LNCAP (cell line): ENCODE data around the gene SH3RF3.

Experiments used
- TF ChIP-seq, protein P1 (sequence below): fragments of 450-650 bp; IDR thresholded peaks from 2 replicates; pipeline ENCODE4 v1.5.1; 2017; ENCODE audit warnings: mild to moderate bottlenecking

Gene SH3RF3

DNA sequence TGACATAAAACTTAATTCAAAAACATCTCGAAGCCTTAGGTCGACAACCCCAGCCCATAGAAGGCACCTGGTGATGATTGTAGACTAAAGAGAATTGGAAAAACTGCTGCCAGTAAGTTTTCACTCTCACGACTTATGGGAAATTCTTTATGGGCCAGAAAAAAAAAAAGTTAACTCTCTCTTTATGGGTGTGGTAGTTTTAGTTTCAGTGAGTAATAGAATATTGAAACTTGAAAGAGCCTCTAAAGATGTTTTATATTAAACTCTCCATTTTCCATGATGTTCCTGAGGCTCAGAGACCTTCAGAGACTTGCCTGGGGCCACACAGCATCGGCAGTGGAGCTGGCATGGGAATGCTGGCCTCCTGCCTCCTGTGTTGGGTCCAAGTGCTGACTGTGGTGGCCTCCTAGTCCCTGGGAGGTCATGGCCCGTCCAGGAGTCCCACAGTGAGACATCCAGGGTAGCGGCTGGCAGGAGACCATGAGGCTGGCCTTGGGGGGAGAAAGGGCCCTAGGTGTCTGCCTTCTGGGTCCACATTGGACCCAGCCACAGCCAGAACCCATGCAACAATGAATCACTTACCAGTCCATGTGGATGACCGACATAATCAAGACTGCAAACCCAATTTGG lies 325.9 kb downstream of the SH3RF3 start:
- TF ChIP-seq, protein P1, sequence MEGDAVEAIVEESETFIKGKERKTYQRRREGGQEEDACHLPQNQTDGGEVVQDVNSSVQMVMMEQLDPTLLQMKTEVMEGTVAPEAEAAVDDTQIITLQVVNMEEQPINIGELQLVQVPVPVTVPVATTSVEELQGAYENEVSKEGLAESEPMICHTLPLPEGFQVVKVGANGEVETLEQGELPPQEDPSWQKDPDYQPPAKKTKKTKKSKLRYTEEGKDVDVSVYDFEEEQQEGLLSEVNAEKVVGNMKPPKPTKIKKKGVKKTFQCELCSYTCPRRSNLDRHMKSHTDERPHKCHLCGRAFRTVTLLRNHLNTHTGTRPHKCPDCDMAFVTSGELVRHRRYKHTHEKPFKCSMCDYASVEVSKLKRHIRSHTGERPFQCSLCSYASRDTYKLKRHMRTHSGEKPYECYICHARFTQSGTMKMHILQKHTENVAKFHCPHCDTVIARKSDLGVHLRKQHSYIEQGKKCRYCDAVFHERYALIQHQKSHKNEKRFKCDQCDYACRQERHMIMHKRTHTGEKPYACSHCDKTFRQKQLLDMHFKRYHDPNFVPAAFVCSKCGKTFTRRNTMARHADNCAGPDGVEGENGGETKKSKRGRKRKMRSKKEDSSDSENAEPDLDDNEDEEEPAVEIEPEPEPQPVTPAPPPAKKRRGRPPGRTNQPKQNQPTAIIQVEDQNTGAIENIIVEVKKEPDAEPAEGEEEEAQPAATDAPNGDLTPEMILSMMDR: no peak

DNA sequence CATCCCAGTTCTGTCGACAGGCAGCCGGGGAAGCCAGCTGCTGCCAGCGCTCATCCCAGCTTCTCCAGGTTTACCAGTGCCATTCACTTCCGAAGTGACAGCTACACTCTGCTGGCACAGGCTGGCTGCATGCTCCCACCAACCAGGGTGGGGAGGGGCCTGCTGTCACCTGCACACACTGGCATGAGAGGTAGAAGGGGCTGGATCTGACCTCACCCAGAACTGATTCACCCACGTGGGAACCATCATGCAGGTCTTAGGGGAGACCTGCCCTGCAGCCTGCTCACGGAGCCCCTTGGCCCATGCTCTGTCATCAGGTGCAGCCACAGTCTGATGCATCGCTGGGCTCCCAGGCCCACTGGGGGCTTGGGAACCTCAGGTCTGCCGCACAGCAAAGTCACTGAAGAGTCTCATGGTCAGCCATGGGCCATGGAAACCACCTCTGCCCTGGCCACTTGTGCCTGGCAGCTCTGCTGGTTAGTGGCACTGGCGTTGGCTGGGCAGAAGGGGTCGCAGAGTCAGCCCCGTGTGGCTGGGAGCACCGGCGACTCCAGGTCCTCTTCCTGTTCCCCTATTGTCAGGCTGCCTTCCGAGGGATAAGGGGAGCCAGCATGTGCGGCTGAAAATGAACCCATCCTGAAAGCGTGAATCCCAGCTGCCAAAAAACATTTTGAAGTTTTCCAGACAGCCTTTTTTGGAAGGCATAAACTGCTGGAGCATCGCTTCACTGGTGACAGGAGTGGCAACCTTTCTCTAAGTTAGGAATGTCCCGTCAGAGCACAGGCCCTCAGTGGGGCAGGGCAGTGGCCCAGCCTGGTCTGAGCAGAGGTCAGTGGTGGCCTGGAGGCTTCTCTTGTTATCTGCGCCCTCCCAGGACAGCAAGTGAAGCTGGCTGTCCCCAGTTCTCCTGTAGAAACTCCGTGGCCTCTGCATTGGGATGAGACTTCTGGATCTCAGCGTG lies 327.0 kb downstream of the SH3RF3 start:
- TF ChIP-seq, protein P1: no peak

DNA sequence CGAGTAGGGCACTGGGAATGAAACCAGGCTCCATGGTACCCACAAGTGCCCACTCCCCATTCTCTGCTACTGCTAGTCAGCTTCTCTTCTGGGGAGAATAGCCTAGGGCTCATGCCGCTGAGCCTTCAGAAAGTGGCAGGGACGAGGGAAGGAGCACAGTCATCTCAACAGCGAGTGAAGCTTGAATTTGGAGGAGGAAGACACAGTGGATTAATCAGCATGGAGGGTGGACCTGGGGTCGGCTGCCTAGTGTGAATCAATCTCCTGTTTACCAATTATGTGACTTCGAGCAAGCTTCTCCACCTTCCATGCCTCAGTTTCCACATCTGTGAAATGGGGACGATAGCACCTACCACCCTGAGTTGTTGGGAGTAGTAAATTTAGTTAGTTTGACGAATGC lies 327.8 kb downstream of the SH3RF3 start:
- TF ChIP-seq, protein P1: no peak

DNA sequence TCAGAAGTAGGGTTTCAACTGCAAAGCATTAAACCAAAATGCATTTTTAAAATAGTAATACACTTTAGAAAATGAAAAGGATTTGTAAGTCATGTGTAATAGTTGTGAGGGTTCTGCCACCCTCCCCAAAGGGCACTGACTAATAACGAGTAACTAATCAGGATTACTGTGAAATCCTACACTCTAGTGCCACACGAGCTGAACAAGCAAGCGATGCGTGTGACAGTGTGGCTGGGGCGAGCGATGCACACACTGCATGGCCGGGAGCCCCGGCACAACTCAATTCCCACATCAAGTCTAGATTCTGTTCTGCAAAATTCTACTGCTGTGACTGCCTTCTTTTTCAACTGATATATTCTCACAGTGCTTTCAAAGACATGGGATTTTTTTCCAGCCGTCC lies 328.4 kb downstream of the SH3RF3 start:
- TF ChIP-seq, protein P1: no peak

DNA sequence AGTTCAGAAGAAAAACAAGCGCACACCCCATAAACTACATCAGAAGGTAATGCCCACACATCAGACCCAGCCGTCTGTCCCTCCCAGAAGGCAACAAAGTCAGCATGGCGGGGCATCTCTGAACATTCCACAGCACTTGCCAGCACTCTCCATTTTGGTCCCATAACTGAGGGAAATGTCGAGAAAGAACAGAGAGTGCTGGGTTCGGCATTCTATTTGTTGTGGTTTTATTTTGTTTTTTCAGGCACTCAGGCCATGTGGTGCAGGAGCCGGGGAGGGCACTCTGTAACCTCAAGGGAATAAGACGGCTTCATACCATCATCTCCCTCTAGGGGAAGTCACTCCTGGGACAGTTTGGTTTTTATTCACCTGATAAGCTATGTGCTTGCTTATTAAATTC lies 328.8 kb downstream of the SH3RF3 start:
- TF ChIP-seq, protein P1: no peak

DNA sequence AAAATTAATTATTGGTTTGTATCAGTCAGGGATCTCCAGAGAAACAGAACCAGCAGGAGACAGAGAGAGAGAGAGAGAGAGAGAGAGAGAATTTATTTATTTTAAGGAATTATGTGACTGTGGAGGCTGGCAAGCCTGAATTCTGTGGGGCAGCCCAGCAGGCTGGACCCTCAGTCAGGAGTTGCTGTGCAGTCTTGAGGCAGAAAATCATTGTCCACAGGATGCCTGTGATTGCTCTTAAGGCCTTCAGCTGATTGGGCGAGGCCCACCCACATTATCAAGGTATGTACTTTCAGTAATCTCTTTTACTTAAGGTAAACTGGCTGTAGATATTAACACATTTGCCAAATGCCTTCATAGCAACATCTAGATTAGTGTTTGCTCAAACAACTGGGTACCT lies 329.5 kb downstream of the SH3RF3 start:
- TF ChIP-seq, protein P1: no peak

DNA sequence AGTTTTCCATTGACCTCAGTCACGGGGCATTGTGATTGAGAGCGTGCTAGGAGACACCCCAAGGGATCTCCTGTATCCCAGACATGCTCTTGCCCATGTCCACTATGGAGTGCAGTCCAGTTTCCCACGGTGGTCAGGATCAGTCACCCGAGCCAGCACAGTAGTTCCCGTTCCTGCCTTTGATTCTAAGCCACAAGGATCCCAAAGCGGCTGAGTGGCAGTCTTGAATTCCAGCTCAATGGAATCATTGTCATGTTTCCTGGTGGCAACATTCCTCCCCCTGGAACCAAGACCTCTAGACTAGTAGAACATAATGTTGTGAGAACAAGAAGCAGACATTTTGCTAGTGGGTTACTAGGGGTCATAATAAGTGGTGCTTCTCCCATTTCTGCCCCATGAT lies 330.5 kb downstream of the SH3RF3 start:
- TF ChIP-seq, protein P1: no peak
